Dermis microvascular lymphatic vessel endothelial cell (primary cell): ENCODE data around the gene DIP2C. TPM values are rescaled to one million over a fixed set of nuclear protein-coding genes. Genes with fewer than 3 reads are reported as not detected.
"Not testable (repeated sequence)": the region's sequence is repeated elsewhere in the genome, so short reads cannot be mapped to it uniquely, and the experiment has no call there.

Experiments
- DNase-seq, 2 donors: peaks; one replicate each; pipeline versions ENCODE4 v3.0.0 to v3.0.0-alpha.2; 2010; ENCODE audit warnings: low read depth in 2 of 2
- total RNA-seq: library from RNA; depleted of rRNA; stranded (reverse); fragments of >200 nt; gene quantifications from 2 replicates; pipeline ENCODE4 v1.2.1, GENCODE V29; 2014

DIP2C gene
- total RNA-seq, 1 donor from 2014 or later, result 4.5 TPM

- DNase-seq, result no peak
Observed at GRCh38 chr10:360653-361052, 328.8 kb downstream of the DIP2C start.

- DNase-seq, result no peak
Observed at GRCh38 chr10:359762-360161, 329.7 kb downstream of the DIP2C start.

GRCh38 chr10:359093-359492, 330.4 kb downstream of the DIP2C start:
- no peak for DNase-seq

- no peak for DNase-seq
Observed at GRCh38 chr10:357201-357950, 332.1 kb downstream of the DIP2C start.

- DNase-seq, result no peak
Observed at GRCh38 chr10:356452-356851, 333.0 kb downstream of the DIP2C start.

- no peak for DNase-seq
Observed at GRCh38 chr10:354901-355617, 334.4 kb downstream of the DIP2C start.

GRCh38 chr10:352476-353235, 336.8 kb downstream of the DIP2C start:
- no peak for DNase-seq

GRCh38 chr10:351770-352334, 337.6 kb downstream of the DIP2C start:
- no peak for DNase-seq

- DNase-seq, result no peak
Observed at GRCh38 chr10:350981-351501, 338.4 kb downstream of the DIP2C start.

GRCh38 chr10:349081-349480, 340.4 kb downstream of the DIP2C start:
- no peak for DNase-seq

- DNase-seq, result no peak
Observed at GRCh38 chr10:348456-348855, 341.0 kb downstream of the DIP2C start.

GRCh38 chr10:347774-348173, 341.7 kb downstream of the DIP2C start:
- DNase-seq, result not testable (repeated sequence)

- not testable (repeated sequence) for DNase-seq
Observed at GRCh38 chr10:347190-347589, 342.3 kb downstream of the DIP2C start.

GRCh38 chr10:344582-345200, 344.8 kb downstream of the DIP2C start:
- DNase-seq, result no peak

GRCh38 chr10:343231-344220, 345.9 kb downstream of the DIP2C start:
- no peak for DNase-seq

GRCh38 chr10:341081-341740, 348.3 kb downstream of the DIP2C start:
- DNase-seq, result no peak

GRCh38 chr10:340646-341045, 348.8 kb downstream of the DIP2C start:
- DNase-seq, result no peak

GRCh38 chr10:339038-339391, 350.5 kb downstream of the DIP2C start:
- no peak for DNase-seq

GRCh38 chr10:338171-339037, 351.1 kb downstream of the DIP2C start:
- DNase-seq, result no peak
